ENCODE measurements around the gene JMJD1C. TPM values are rescaled to one million over a fixed set of nuclear protein-coding genes. Genes with fewer than 3 reads are reported as not detected.

The JMJD1C gene
- total RNA-seq, 4 donors from 2014 or later, result 127 to 330 (median 208) TPM

GRCh38 chr10:63229161-63229560 is 236.6 kb downstream of the JMJD1C start:
- intact Hi-C loops (cut with DNase I; ENCODE audit: low total_unique reads), result no loop called here
- no peaks in the 10 kb centered on the region for H3K27me3 ChIP-seq
- H3K27ac ChIP-seq, result no peak overlapping the region
- TF ChIP-seq POLR2A (IDR thresholded peaks at IDR 0.05), result no peak
- no peaks in the 10 kb centered on the region for H3K9me3 ChIP-seq
- DNase-seq, result no peak
- no peaks in the 10 kb centered on the region for H3K36me3 ChIP-seq
- no peak overlapping the region for H3K4me3 ChIP-seq
- H3K4me1 ChIP-seq, result peaks cover 0 to 5% of the 10 kb centered on the region in 2 donors

- TF ChIP-seq POLR2A (IDR thresholded peaks at IDR 0.05), result no peak
- no peak for TF ChIP-seq CTCF (IDR thresholded peaks at IDR 0.05)
- H3K27ac ChIP-seq, result no peak overlapping the region
- intact Hi-C loops (cut with DNase I; ENCODE audit: low total_unique reads), result no loop called here
These were observed 237.5 kb downstream of the JMJD1C start for GRCh38 chr10:63228237-63228636.

GRCh38 chr10:63227207-63227895 is 238.4 kb downstream of the JMJD1C start:
- no peak for TF ChIP-seq CTCF (IDR thresholded peaks at IDR 0.05)
- TF ChIP-seq POLR2A (IDR thresholded peaks at IDR 0.05), result no peak
- H3K36me3 ChIP-seq, result no peaks in the 10 kb centered on the region
- H3K4me3 ChIP-seq, result no peak overlapping the region
- peaks cover 0 to 10% of the 10 kb centered on the region in 2 donors for H3K4me1 ChIP-seq
- no peaks in the 10 kb centered on the region for H3K9me3 ChIP-seq
- peak overlapping the region in 1 of 2 donors; percentile 43 for H3K27ac ChIP-seq
- no peaks in the 10 kb centered on the region for H3K27me3 ChIP-seq
- DNase-seq, result no peak
- intact Hi-C loops (cut with DNase I; ENCODE audit: low total_unique reads), result no loop called here

More at GRCh38 chr10:63228237-63228636, 237.5 kb downstream of the JMJD1C start:
- no peak overlapping the region for H3K4me3 ChIP-seq
- no peaks in the 10 kb centered on the region for H3K27me3 ChIP-seq
- DNase-seq, result no peak
- peaks cover 0 to 5% of the 10 kb centered on the region in 2 donors for H3K4me1 ChIP-seq
- no peaks in the 10 kb centered on the region for H3K36me3 ChIP-seq
- no peaks in the 10 kb centered on the region for H3K9me3 ChIP-seq

- H3K27ac ChIP-seq, result no peak overlapping the region
- DNase-seq, result no peak
- H3K27me3 ChIP-seq, result no peaks in the 10 kb centered on the region
- H3K9me3 ChIP-seq, result no peaks in the 10 kb centered on the region
- intact Hi-C loops (cut with DNase I; ENCODE audit: low total_unique reads), result no loop called here
- H3K4me1 ChIP-seq, result peaks cover 0 to 11% of the 10 kb centered on the region in 2 donors
- TF ChIP-seq POLR2A (IDR thresholded peaks at IDR 0.05) (no peak), CTCF (IDR thresholded peaks at IDR 0.05) (no peak)
- no peaks in the 10 kb centered on the region for H3K36me3 ChIP-seq
- H3K4me3 ChIP-seq, result no peak overlapping the region
These were observed 241.5 kb downstream of the JMJD1C start for GRCh38 chr10:63224241-63224640.

GRCh38 chr10:63221950-63222349 is 243.8 kb downstream of the JMJD1C start:
- H3K27ac ChIP-seq, result peak overlapping the region; percentile 12 to 14
- H3K4me3 ChIP-seq, result no peak overlapping the region
- intact Hi-C loops (cut with DNase I; ENCODE audit: low total_unique reads), result no loop called here
- H3K36me3 ChIP-seq, result no peaks in the 10 kb centered on the region
- no peaks in the 10 kb centered on the region for H3K9me3 ChIP-seq
- no peaks in the 10 kb centered on the region for H3K27me3 ChIP-seq
- DNase-seq, result no peak
- TF ChIP-seq CTCF (IDR thresholded peaks at IDR 0.05) (no peak), POLR2A (IDR thresholded peaks at IDR 0.05) (no peak)
- peaks cover 0 to 6% of the 10 kb centered on the region in 2 donors for H3K4me1 ChIP-seq
